K562 (cell line): Measurements from ENCODE around the gene ROM1. TPM values are rescaled to one million over a fixed set of nuclear protein-coding genes. Genes with fewer than 3 reads are reported as not detected.

Experiments
- ATAC-seq: fragments of 200-7000 bp; cut with Tn5 transposase; 3 replicates; pipeline ENCODE4 v1.9.1; 2020; ENCODE audit warnings: moderate library complexity
- BruUV-seq: library from RNA; stranded (reverse); fragments of 400-500 nt; replicated peaks from 2 replicates; lab custom pipeline; 2021; lab: Mats Ljungman, UMichigan
- CTCF ChIA-PET: fragments of 300-600 bp; formaldehyde crosslinking; extraction: SDS; loops from one replicate; lab custom pipeline; 2021; ENCODE audit warnings: low intra/inter-chr PET ratio; lab: Yijun Ruan, JAX
- POLR2A ChIA-PET: fragments of 300-600, 350-650 bp; sonication (Branson Sonifier 250); formaldehyde crosslinking; extraction: SDS; loops from one replicate; lab custom pipeline; 2021; ENCODE audit warnings: antibody characterized with exemption, inconsistent platforms; lab: Yijun Ruan, JAX
- DNase-seq, 4 experiments: peaks; one replicate each; pipeline versions ENCODE4 v3.0.0 to v3.0.0-alpha.2; 2011 to 2018; ENCODE audit warnings: low spot score in 3 of 4, mixed read lengths in 3 of 4; ENCODE audit errors: extremely low read depth in 1 of 4
- FAIRE-seq: peaks from 2 replicates; lab custom pipeline; 2011; peaks lifted over from hg19 to GRCh38; lab: Jason Lieb, UNC
- H2AFZ ChIP-seq: 2 replicates; pipeline ENCODE4 v1.6.0; 2011; ENCODE audit warnings: low read depth, low read length, control low read depth, inconsistent platforms
- H3K27ac ChIP-seq: fragments of 200-600 bp; 3 replicates; pipeline ENCODE4 v1.8.0; 2011; ENCODE audit warnings: low read depth, mild to moderate bottlenecking, control low read depth, inconsistent platforms, low read length, moderate library complexity, mixed read lengths; ENCODE audit errors: extremely low read depth
- H3K27me3 ChIP-seq, 2 experiments: fragments of 300-600 bp in 1 of 2; 2 replicates in 1 of 2; 3 replicates in 1 of 2; pipeline versions ENCODE4 v1.6.0 to v1.8.0; 2011; ENCODE audit warnings: inconsistent platforms in 2 of 2, low read length in 2 of 2, mild to moderate bottlenecking in 1 of 2, mixed read lengths in 1 of 2, moderate library complexity in 1 of 2; ENCODE audit not compliant: control insufficient read depth in 2 of 2, insufficient read depth in 2 of 2
- H3K36me3 ChIP-seq: fragments of 300-600 bp; 3 replicates; pipeline ENCODE4 v1.8.0; 2011; ENCODE audit warnings: mild to moderate bottlenecking, low read length, inconsistent platforms; ENCODE audit not compliant: control insufficient read depth, insufficient read depth
- H3K4me1 ChIP-seq, 2 experiments: fragments of 200-600 bp in 1 of 2; replicated peaks in 1 of 2; 2 replicates in 1 of 2; 3 replicates in 1 of 2; pipeline versions ENCODE4 v1.5.1 to v1.8.0; 2011; ENCODE audit warnings: inconsistent platforms in 2 of 2, low read length in 2 of 2, mild to moderate bottlenecking in 1 of 2, mixed read lengths in 1 of 2, moderate library complexity in 1 of 2; ENCODE audit not compliant: control insufficient read depth in 2 of 2, insufficient read depth in 2 of 2
- H3K4me2 ChIP-seq: 2 replicates; pipeline ENCODE4 v1.6.1; 2011; ENCODE audit warnings: low read length, control low read depth, inconsistent platforms, mixed read lengths; ENCODE audit not compliant: insufficient read depth
- H3K4me3 ChIP-seq: fragments of 200-600 bp; sonication (generic), shearing (Covaris generic); 2 replicates; pipeline ENCODE4 v1.5.1; 2016; ENCODE audit warnings: control low read depth, inconsistent platforms
- H3K79me2 ChIP-seq: fragments of 200-600 bp; 3 replicates; pipeline ENCODE4 v1.8.0; 2011; ENCODE audit warnings: low read length, inconsistent platforms; ENCODE audit not compliant: control insufficient read depth, insufficient read depth
- H3K9ac ChIP-seq, 2 experiments: 2 replicates each; pipeline versions ENCODE4 v1.6.0 to v1.6.1; 2011; ENCODE audit warnings: low read depth in 2 of 2, low read length in 2 of 2, control low read depth in 1 of 2, inconsistent platforms in 1 of 2, mild to moderate bottlenecking in 1 of 2, mixed read lengths in 1 of 2; ENCODE audit not compliant: insufficient read depth in 1 of 2
- H3K9me1 ChIP-seq: one replicate; pipeline ENCODE4 v1.6.0; 2011; ENCODE audit warnings: inconsistent platforms, mild to moderate bottlenecking, low read length, moderate library complexity; ENCODE audit not compliant: control insufficient read depth, insufficient read depth
- H3K9me3 ChIP-seq: replicated peaks from 2 replicates; pipeline ENCODE4 v1.5.1; 2011; ENCODE audit warnings: low read depth, low read length, inconsistent platforms; ENCODE audit not compliant: control insufficient read depth, insufficient read depth
- H4K20me1 ChIP-seq: replicated peaks from 2 replicates; pipeline ENCODE4 v1.6.1; 2011; ENCODE audit warnings: low read length, inconsistent platforms, mixed read lengths; ENCODE audit not compliant: control insufficient read depth, insufficient read depth
- ARNT ChIP-seq, 2 experiments: fragments of 450-650 bp; IDR thresholded peaks; 2 replicates each; pipeline ENCODE4 v1.6.1; 2016; ENCODE audit warnings: mild to moderate bottlenecking in 1 of 2
- ASH1L ChIP-seq: fragments of 450-650 bp; IDR thresholded peaks from 2 replicates; pipeline ENCODE4 v1.6.1; 2018; ENCODE audit warnings: borderline replicate concordance, mild to moderate bottlenecking, low read depth; ENCODE audit not compliant: partially characterized antibody
- CHD1 ChIP-seq: fragments of 200-600 bp; sonication (generic); IDR thresholded peaks from one replicate; pipeline ENCODE4 v1.6.1; 2012; ENCODE audit warnings: mild to moderate bottlenecking, moderate library complexity, low read length, inconsistent platforms
- MCM3 ChIP-seq: fragments of 450-650 bp; IDR thresholded peaks from 2 replicates; pipeline ENCODE4 v1.6.1; 2016
- MEF2D ChIP-seq: conservative IDR thresholded peaks from 2 replicates; pipeline ENCODE4 v1.6.1; 2016; ENCODE audit warnings: low read depth, missing genetic modification characterization, missing compliant biosample characterization
- TCF3 ChIP-seq: sonication (generic); formaldehyde crosslinking; IDR thresholded peaks from 2 replicates; pipeline ENCODE4 v1.4.0; 2020; ENCODE audit warnings: mild to moderate bottlenecking, missing genetic modification reagents
- XRCC3 ChIP-seq: fragments of 450-650 bp; IDR thresholded peaks from 2 replicates; pipeline ENCODE4 v1.6.1; 2017; ENCODE audit warnings: mild to moderate bottlenecking, moderate library complexity
- ZBTB5 ChIP-seq: fragments of 450-650 bp; IDR thresholded peaks from 2 replicates; pipeline ENCODE4 v1.6.1; 2017; ENCODE audit warnings: antibody characterized with exemption
- ZNF311 ChIP-seq: fragments of 250-450 bp; sonication (Bioruptor Pico); IDR thresholded peaks from 2 replicates; pipeline ENCODE4 v1.4.0; 2020; ENCODE audit warnings: mild to moderate bottlenecking, moderate library complexity
- ZSCAN29 ChIP-seq: fragments of 450-650 bp; IDR thresholded peaks from 2 replicates; pipeline ENCODE4 v1.6.1; 2017
- WGBS: fragments of 100-300 bp; shearing (Covaris generic); methylation state at CpG from one replicate; pipeline ENCODE4 v1.1.6; 2016; ENCODE audit warnings: low coverage, mixed read lengths; ENCODE audit not compliant: insufficient coverage; ENCODE audit errors: missing lambda C conversion rate; 5-methylcytosine and 5-hydroxymethylcytosine counted together
- in situ Hi-C: fragments of 300-500 bp; cut with MboI; formaldehyde crosslinking; loops from 4 replicates; pipeline ENCODE4 v1.15.0; 2018; ENCODE audit warnings: inconsistent platforms, mixed read lengths
- intact Hi-C: fragments of 100-400 bp; cut with micrococcal nuclease; formaldehyde crosslinking; loops from 2 replicates; pipeline ENCODE4 v1.14.2; 2022
- polyA plus RNA-seq, 8 experiments: library from polyadenylated mRNA; depleted of rRNA in 4 of 8; stranded (reverse) in 5 of 8; unstranded in 3 of 8; fragments of >200 nt; fragmentation: Nextera tagmentation in 2 of 8; fragmentation: Illumina TruSeq in 1 of 8; extraction: Ambion mirVana in 2 of 8; extraction: Trizol in 1 of 8; gene quantifications; 2 replicates each; pipeline versions ENCODE4 v1.2.1 to v1.2.3, GENCODE V29; 2011 to 2014; ENCODE audit warnings: inconsistent platforms in 1 of 8, missing spikeins in 1 of 8
- total RNA-seq, 7 experiments: library from RNA; depleted of rRNA in 6 of 7; stranded (reverse); fragments of >200 nt in 6 of 7; fragmentation: Illumina TruSeq in 2 of 7; extraction: Trizol in 2 of 7; gene quantifications; 2 replicates each; pipeline versions ENCODE4 v1.2.1 to v1.2.3, GENCODE V29; 2011 to 2021; ENCODE audit warnings: low replicate concordance in 1 of 7
- TF ChIP-seq, protein P1 (sequence below): fragments of 450-650 bp; IDR thresholded peaks from 2 replicates; pipeline ENCODE4 v1.6.1; 2017; ENCODE audit warnings: antibody characterized with exemption, mild to moderate bottlenecking

The ROM1 gene
- total and polyA plus RNA-seq, 9 of the 15 experiments (the other 6 are each of a cell fraction or from before 2014, with no cell fraction given) = 0.75 to 4.0 (median 2.6) TPM

GRCh38 chr11:62572431-62572830 lies 40.6 kb upstream of the ROM1 start:
- POLR2A ChIA-PET = interaction anchor here (0.6 to 3.4 kb wide), 8 partner anchors 8 to 818 kb away, joined by 3 to 15 read pairs (median 5); no protein-coding TSS in a partner anchor
- WGBS = 3% methylated on average over 12 of the region's 12 CpGs
- BruUV-seq = no TSS peak
- peak overlapping the region; percentile 96 for H3K4me3 ChIP-seq
- H3K9me3 ChIP-seq = no peaks in the 10 kb centered on the region
- peaks cover 73% of the 10 kb centered on the region for H3K79me2 ChIP-seq
- no peaks in the 10 kb centered on the region for H3K9me1 ChIP-seq
- H3K27ac ChIP-seq = peak overlapping the region; percentile 88
- in situ Hi-C loops = no loop called here
- DNase-seq (no peak), FAIRE-seq (peak; percentile 6), ATAC-seq (no peak)
- peaks cover 22 to 40% of the 10 kb centered on the region in 2 experiments; a peak in 4 of 5 replicates for H3K4me1 ChIP-seq
- peak overlapping the region; percentile 96 for H3K4me2 ChIP-seq
- CTCF ChIA-PET = no interaction called here
- H3K9ac ChIP-seq = peak overlapping the region; percentile 95
- H4K20me1 ChIP-seq = peaks cover 3% of the 10 kb centered on the region
- no peak overlapping the region for H2AFZ ChIP-seq
- no peaks in the 10 kb centered on the region for H3K27me3 ChIP-seq
- intact Hi-C loops = no loop called here
- H3K36me3 ChIP-seq = peaks cover 85% of the 10 kb centered on the region
- TF ChIP-seq, protein P1, sequence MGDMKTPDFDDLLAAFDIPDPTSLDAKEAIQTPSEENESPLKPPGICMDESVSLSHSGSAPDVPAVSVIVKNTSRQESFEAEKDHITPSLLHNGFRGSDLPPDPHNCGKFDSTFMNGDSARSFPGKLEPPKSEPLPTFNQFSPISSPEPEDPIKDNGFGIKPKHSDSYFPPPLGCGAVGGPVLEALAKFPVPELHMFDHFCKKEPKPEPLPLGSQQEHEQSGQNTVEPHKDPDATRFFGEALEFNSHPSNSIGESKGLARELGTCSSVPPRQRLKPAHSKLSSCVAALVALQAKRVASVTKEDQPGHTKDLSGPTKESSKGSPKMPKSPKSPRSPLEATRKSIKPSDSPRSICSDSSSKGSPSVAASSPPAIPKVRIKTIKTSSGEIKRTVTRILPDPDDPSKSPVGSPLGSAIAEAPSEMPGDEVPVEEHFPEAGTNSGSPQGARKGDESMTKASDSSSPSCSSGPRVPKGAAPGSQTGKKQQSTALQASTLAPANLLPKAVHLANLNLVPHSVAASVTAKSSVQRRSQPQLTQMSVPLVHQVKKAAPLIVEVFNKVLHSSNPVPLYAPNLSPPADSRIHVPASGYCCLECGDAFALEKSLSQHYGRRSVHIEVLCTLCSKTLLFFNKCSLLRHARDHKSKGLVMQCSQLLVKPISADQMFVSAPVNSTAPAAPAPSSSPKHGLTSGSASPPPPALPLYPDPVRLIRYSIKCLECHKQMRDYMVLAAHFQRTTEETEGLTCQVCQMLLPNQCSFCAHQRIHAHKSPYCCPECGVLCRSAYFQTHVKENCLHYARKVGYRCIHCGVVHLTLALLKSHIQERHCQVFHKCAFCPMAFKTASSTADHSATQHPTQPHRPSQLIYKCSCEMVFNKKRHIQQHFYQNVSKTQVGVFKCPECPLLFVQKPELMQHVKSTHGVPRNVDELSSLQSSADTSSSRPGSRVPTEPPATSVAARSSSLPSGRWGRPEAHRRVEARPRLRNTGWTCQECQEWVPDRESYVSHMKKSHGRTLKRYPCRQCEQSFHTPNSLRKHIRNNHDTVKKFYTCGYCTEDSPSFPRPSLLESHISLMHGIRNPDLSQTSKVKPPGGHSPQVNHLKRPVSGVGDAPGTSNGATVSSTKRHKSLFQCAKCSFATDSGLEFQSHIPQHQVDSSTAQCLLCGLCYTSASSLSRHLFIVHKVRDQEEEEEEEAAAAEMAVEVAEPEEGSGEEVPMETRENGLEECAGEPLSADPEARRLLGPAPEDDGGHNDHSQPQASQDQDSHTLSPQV = 0 out of 2 replicates have a peak, but pooled peaks have one; percentile 28
- TF ChIP-seq XRCC3 = no peak
- no peak for TF ChIP-seq ZSCAN29
- TF ChIP-seq ZBTB5 = no peak
- no peak for TF ChIP-seq ASH1L
- no peak for TF ChIP-seq MCM3
- TF ChIP-seq MEF2D (tag) = no peak
- TF ChIP-seq TCF3 (CRISPR knock-in tag) = 0 out of 2 replicates have a peak, but pooled peaks have one; percentile 7
- no peak for TF ChIP-seq ARNT (IDR thresholded peaks at IDR 0.05)
- TF ChIP-seq ZNF311 (CRISPR knock-in tag) = no peak
- TF ChIP-seq CHD1 = peak; percentile 20
